PC-9 (cell line): ENCODE measurements around the gene PIK3CG.
"Not testable (repeated sequence)": the region's sequence is repeated elsewhere in the genome, so short reads cannot be mapped to it uniquely, and the experiment has no call there.

Experiments used
- EZH2 ChIP-seq: fragments of 200-600 bp; sonication (generic); IDR thresholded peaks from 2 replicates; pipeline ENCODE4 v1.8.0; 2017; ENCODE audit warnings: antibody characterized with exemption, low read depth
- TF ChIP-seq, protein P1 (sequence below): fragments of 200-600 bp; sonication (generic); conservative IDR thresholded peaks from 2 replicates; pipeline ENCODE4 v1.6.1; 2017; ENCODE audit warnings: mixed run types, antibody characterized with exemption, mild to moderate bottlenecking, moderate library complexity

DNA sequence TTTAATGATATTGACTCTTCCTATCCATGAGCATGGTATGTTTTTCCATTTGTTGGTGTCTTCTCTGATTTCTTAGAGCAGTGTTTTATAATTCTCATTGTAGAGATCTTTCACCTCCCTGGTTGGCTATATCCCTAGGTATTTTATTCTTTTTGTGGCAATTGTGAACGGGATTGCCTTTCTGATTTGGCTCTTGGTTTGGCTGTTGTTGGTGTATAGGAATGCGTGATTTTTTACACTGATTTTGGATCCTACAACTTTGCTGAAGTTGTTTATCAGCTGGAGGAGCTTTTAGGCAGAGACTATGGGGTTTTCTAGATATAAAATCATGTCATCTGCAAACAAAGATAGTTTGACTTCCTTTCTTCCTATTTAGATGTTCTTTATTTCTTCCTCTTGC, 33.9 kb downstream of the PIK3CG start:
- TF ChIP-seq, protein P1, sequence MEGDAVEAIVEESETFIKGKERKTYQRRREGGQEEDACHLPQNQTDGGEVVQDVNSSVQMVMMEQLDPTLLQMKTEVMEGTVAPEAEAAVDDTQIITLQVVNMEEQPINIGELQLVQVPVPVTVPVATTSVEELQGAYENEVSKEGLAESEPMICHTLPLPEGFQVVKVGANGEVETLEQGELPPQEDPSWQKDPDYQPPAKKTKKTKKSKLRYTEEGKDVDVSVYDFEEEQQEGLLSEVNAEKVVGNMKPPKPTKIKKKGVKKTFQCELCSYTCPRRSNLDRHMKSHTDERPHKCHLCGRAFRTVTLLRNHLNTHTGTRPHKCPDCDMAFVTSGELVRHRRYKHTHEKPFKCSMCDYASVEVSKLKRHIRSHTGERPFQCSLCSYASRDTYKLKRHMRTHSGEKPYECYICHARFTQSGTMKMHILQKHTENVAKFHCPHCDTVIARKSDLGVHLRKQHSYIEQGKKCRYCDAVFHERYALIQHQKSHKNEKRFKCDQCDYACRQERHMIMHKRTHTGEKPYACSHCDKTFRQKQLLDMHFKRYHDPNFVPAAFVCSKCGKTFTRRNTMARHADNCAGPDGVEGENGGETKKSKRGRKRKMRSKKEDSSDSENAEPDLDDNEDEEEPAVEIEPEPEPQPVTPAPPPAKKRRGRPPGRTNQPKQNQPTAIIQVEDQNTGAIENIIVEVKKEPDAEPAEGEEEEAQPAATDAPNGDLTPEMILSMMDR, result not testable (repeated sequence)
- not testable (repeated sequence) for TF ChIP-seq EZH2
